ENCODE data around the gene REEP6. TPM values are rescaled to one million over a fixed set of nuclear protein-coding genes. Genes with fewer than 3 reads are reported as not detected.

Gene REEP6
- total RNA-seq, 1 experiment from 2014 or later, result 0.98 TPM

Other genes starting within 250 kb of the REEP6 start
- gene ATP5F1D, start 249.4 kb upstream of the REEP6 start, total RNA-seq (2014; rRNA removed; shearing (Covaris generic)), result 55.4 and 127 TPM in 2 replicates
- gene MIDN, start 242.6 kb upstream of the REEP6 start, total RNA-seq (2014; rRNA removed; shearing (Covaris generic)), result 10.1 and 11.2 TPM in 2 replicates
- gene CIRBP, start 221.8 kb upstream of the REEP6 start, total RNA-seq (2014; rRNA removed; shearing (Covaris generic)), result 170 and 219 TPM in 2 replicates
- gene FAM174C, start 215.7 kb upstream of the REEP6 start, total RNA-seq (2014; rRNA removed; shearing (Covaris generic)), result 53.1 and 58.1 TPM in 2 replicates
- 0.45 TPM in 1 of 2 replicates, not detected in the other for gene EFNA2, start 205.3 kb upstream of the REEP6 start, total RNA-seq (2014; rRNA removed; shearing (Covaris generic))
- gene NDUFS7, start 107.3 kb upstream of the REEP6 start, total RNA-seq (2014; rRNA removed; shearing (Covaris generic)), result 101 and 141 TPM in 2 replicates
- 53.9 and 58.5 TPM in 2 replicates for gene GAMT, start 89.6 kb upstream of the REEP6 start, total RNA-seq (2014; rRNA removed; shearing (Covaris generic))
- gene DAZAP1, start 83.6 kb upstream of the REEP6 start, total RNA-seq (2014; rRNA removed; shearing (Covaris generic)), result 158 and 183 TPM in 2 replicates
- 1,915 and 2,084 TPM in 2 replicates for gene RPS15, start 52.8 kb upstream of the REEP6 start, total RNA-seq (2014; rRNA removed; shearing (Covaris generic))
- gene APC2, start 41.1 kb upstream of the REEP6 start, total RNA-seq (2014; rRNA removed; shearing (Covaris generic)), result 0.53 and 0.63 TPM in 2 replicates
- gene C19orf25, start 12.0 kb upstream of the REEP6 start, total RNA-seq (2014; rRNA removed; shearing (Covaris generic)), result 72.5 and 73.2 TPM in 2 replicates
- gene PCSK4, start 831 bp upstream of the REEP6 start, total RNA-seq (2014; rRNA removed; shearing (Covaris generic)), result 0.10 and 1.0 TPM in 2 replicates
- gene ADAMTSL5, start 21.8 kb downstream of the REEP6 start, total RNA-seq (2014; rRNA removed; shearing (Covaris generic)), result 4.0 and 5.5 TPM in 2 replicates
- gene PLK5, start 32.9 kb downstream of the REEP6 start, total RNA-seq (2014; rRNA removed; shearing (Covaris generic)), result not detected in 2 replicates
- 49.9 and 53.8 TPM in 2 replicates for gene MEX3D, start 77.1 kb downstream of the REEP6 start, total RNA-seq (2014; rRNA removed; shearing (Covaris generic))
- gene MBD3, start 101.7 kb downstream of the REEP6 start, total RNA-seq (2014; rRNA removed; shearing (Covaris generic)), result 186 and 194 TPM in 2 replicates
- gene UQCR11, start 114.3 kb downstream of the REEP6 start, total RNA-seq (2014; rRNA removed; shearing (Covaris generic)), result 123 and 127 TPM in 2 replicates
- gene TCF3, start 161.4 kb downstream of the REEP6 start, total RNA-seq (2014; rRNA removed; shearing (Covaris generic)), result 97.9 and 128 TPM in 2 replicates